Sigmoid colon (tissue), 7 donors: ENCODE results near the gene RBFOX2. TPM values are rescaled to one million over a fixed set of nuclear protein-coding genes. Genes with fewer than 3 reads are reported as not detected.
"Not testable (repeated sequence)": the region's sequence is repeated elsewhere in the genome, so short reads cannot be mapped to it uniquely, and the experiment has no call there.

Experiments used
- DNase-seq: peaks from one replicate; pipeline ENCODE4 v3.0.0-alpha.2; 2019
- H3K27ac ChIP-seq, 4 donors: fragments of 200-600 bp; sonication (generic); one replicate each; pipeline ENCODE4 v1.5.1; 2016 to 2019; ENCODE audit warnings: mild to moderate bottlenecking in 1 of 4
- H3K27me3 ChIP-seq, 3 donors: fragments of 200-600 bp; sonication (generic); one replicate each; pipeline ENCODE4 v1.5.1; 2019; ENCODE audit warnings: mild to moderate bottlenecking in 1 of 3
- H3K36me3 ChIP-seq, 4 donors: fragments of 200-600 bp; sonication (generic); one replicate each; pipeline ENCODE4 v1.5.1; 2016 to 2019
- H3K4me1 ChIP-seq, 4 donors: fragments of 200-600 bp; sonication (generic); one replicate each; pipeline ENCODE4 v1.5.1; 2017 to 2019
- H3K4me3 ChIP-seq, 4 donors: fragments of 200-600 bp; sonication (generic); one replicate each; pipeline ENCODE4 v1.5.1; 2017 to 2019; ENCODE audit warnings: mild to moderate bottlenecking in 2 of 4, moderate library complexity in 1 of 4
- H3K9me3 ChIP-seq, 4 donors: fragments of 200-600 bp in 3 of 4; sonication (generic) in 3 of 4; one replicate each; pipeline versions ENCODE4 v1.5.1 to v1.6.1; 2013 to 2019
- CTCF ChIP-seq, 4 experiments: fragments of 450-650 bp in 3 of 4; fragments of 200-600 bp in 1 of 4; IDR thresholded peaks; one replicate each; pipeline ENCODE4 v1.5.1; 2016 to 2019; ENCODE audit warnings: antibody characterized with exemption in 4 of 4, mild to moderate bottlenecking in 3 of 4, moderate library complexity in 2 of 4
- EP300 ChIP-seq, 4 donors: sonication (generic); formaldehyde crosslinking; IDR thresholded peaks; one replicate each; pipeline ENCODE4 v1.6.1; 2017; ENCODE audit warnings: antibody characterized with exemption in 4 of 4
- POLR2A ChIP-seq, 2 donors: fragments of 450-650 bp; IDR thresholded peaks; one replicate each; pipeline ENCODE4 v1.6.1; 2016; ENCODE audit warnings: antibody characterized with exemption in 2 of 2, mild to moderate bottlenecking in 2 of 2, moderate library complexity in 2 of 2
- POLR2AphosphoS5 ChIP-seq, 4 donors: sonication (generic); formaldehyde crosslinking; IDR thresholded peaks; one replicate each; pipeline ENCODE4 v1.6.1; 2017; ENCODE audit warnings: antibody characterized with exemption in 4 of 4
- WGBS, 2 donors: extraction: QIAGEN DNeasy Blood & Tissue Kit; methylation state at CpG; one replicate each; pipeline ENCODE4 v1.1.7; 2013; 5-methylcytosine and 5-hydroxymethylcytosine counted together
- intact Hi-C: fragments of 100-400 bp; cut with DNase I; formaldehyde crosslinking; loops from one replicate; pipeline ENCODE4 v1.15.1; 2023
- polyA plus RNA-seq, 3 donors: library from polyadenylated mRNA; stranded (reverse); fragments of 200-250 nt; gene quantifications; one replicate each; pipeline ENCODE4 v1.2.3, GENCODE V29; 2013
- total RNA-seq, 4 donors: library from RNA; depleted of rRNA; stranded (reverse); fragments of >200 nt; gene quantifications; one replicate each; pipeline ENCODE4 v1.1.0, GENCODE V29; 2016
- donor health status: healthy with polysubstance abuse.
- donor health status: Bipolar disorder and iron deficiency.
- donor health status: healthy.

RBFOX2 gene
- total and polyA plus RNA-seq, 7 donors = 11.6 to 164 (median 138) TPM

- TF ChIP-seq EP300 (IDR thresholded peaks at IDR 0.05) (no peak), POLR2A (IDR thresholded peaks at IDR 0.05) (no peak), POLR2AphosphoS5 (IDR thresholded peaks at IDR 0.05) (no peak), CTCF (IDR thresholded peaks at IDR 0.05) (no peak)
- intact Hi-C loops = loop anchor here (5.0 kb wide), 1 partner anchor 35 kb away; no protein-coding TSS in a partner anchor
- H3K4me1 ChIP-seq = peaks cover 0 to 17% (median 7%) of the 10 kb centered on the region in 4 donors
- DNase-seq = no peak
- WGBS, 2 donors = 76 to 81% methylated on average over 4 of the region's 4 CpGs
- H3K27me3 ChIP-seq = no peaks in the 10 kb centered on the region
- no peaks in the 10 kb centered on the region for H3K9me3 ChIP-seq
- no peak overlapping the region for H3K4me3 ChIP-seq
- H3K27ac ChIP-seq = no peak overlapping the region
- peaks cover 0 to 4% (median 0%) of the 10 kb centered on the region in 4 donors for H3K36me3 ChIP-seq
Observed at GRCh38 chr22:35792506-35792905, 236.1 kb downstream of the RBFOX2 start.

- DNase-seq, H3K36me3 ChIP-seq, H3K27ac ChIP-seq, H3K9me3 ChIP-seq, H3K4me3 ChIP-seq, H3K27me3 ChIP-seq: not testable (repeated sequence)
- intact Hi-C loops = loop anchor here (5.0 kb wide), 1 partner anchor 36 kb away; no protein-coding TSS in a partner anchor
- WGBS, 2 donors = 84 to 93% methylated on average over 2 of the region's 2 CpGs
- peaks cover 0 to 14% (median 5%) of the 10 kb centered on the region in 4 donors for H3K4me1 ChIP-seq
Observed at GRCh38 chr22:35791788-35792187, 236.8 kb downstream of the RBFOX2 start.

GRCh38 chr22:35785181-35785923 lies 243.3 kb downstream of the RBFOX2 start:
- no peak overlapping the region for H3K4me3 ChIP-seq
- DNase-seq = no peak
- H3K27me3 ChIP-seq = no peaks in the 10 kb centered on the region
- peaks cover 6 to 15% (median 8%) of the 10 kb centered on the region in 4 donors for H3K36me3 ChIP-seq
- peaks cover 0 to 57% (median 41%) of the 10 kb centered on the region in 4 donors for H3K4me1 ChIP-seq
- intact Hi-C loops = no loop called here
- peak overlapping the region in 1 of 4 donors; percentile 0 for H3K27ac ChIP-seq
- no peak for TF ChIP-seq POLR2A (IDR thresholded peaks at IDR 0.05)
- TF ChIP-seq EP300 (IDR thresholded peaks at IDR 0.05) = no peak
- no peak for TF ChIP-seq CTCF (IDR thresholded peaks at IDR 0.05)
- no peak for TF ChIP-seq POLR2AphosphoS5 (IDR thresholded peaks at IDR 0.05)
- WGBS, 2 donors = 70 to 79% methylated on average over 4 of the region's 4 CpGs
- H3K9me3 ChIP-seq = no peaks in the 10 kb centered on the region

GRCh38 chr22:35784633-35785032 lies 244.0 kb downstream of the RBFOX2 start:
- Histone ChIP-seq H3K36me3 (peaks cover 6 to 15% (median 8%) of the 10 kb centered on the region in 4 donors), H3K4me1 (peaks cover 0 to 64% (median 48%) of the 10 kb centered on the region in 4 donors)

More at GRCh38 chr22:35784633-35785032, 244.0 kb downstream of the RBFOX2 start:
- DNase-seq = no peak
- no peak overlapping the region for H3K27ac ChIP-seq
- intact Hi-C loops = no loop called here
- H3K9me3 ChIP-seq = no peaks in the 10 kb centered on the region
- H3K4me3 ChIP-seq = no peak overlapping the region
- TF ChIP-seq POLR2A (IDR thresholded peaks at IDR 0.05) = no peak
- TF ChIP-seq POLR2AphosphoS5 (IDR thresholded peaks at IDR 0.05) = no peak
- TF ChIP-seq CTCF (IDR thresholded peaks at IDR 0.05) = no peak
- no peak for TF ChIP-seq EP300 (IDR thresholded peaks at IDR 0.05)
- 97 to 98% methylated on average over 21 of the region's 21 CpGs for WGBS, 2 donors
- no peaks in the 10 kb centered on the region for H3K27me3 ChIP-seq
